DND-41 (cell line): ENCODE measurements around the gene NR1D1.

Source experiments
- ATAC-seq: fragments of 200-7000 bp; cut with Tn5 transposase; 3 replicates; pipeline ENCODE4 v1.9.1; 2021; ENCODE audit warnings: low read depth; ENCODE audit not compliant: insufficient read depth
- DNase-seq: peaks from one replicate; pipeline ENCODE4 v3.0.0-alpha.2; 2020
- H2AFZ ChIP-seq: 2 replicates; pipeline ENCODE4 v1.6.0; 2012; ENCODE audit warnings: low read depth, low read length
- H3K27ac ChIP-seq: 2 replicates; pipeline ENCODE4 v1.5.1; 2012; ENCODE audit warnings: low read length, inconsistent platforms
- H3K27me3 ChIP-seq: fragments of 200-600 bp; sonication (generic); 2 replicates; pipeline ENCODE4 v1.6.0; 2012; ENCODE audit warnings: low read length, mild to moderate bottlenecking, inconsistent platforms; ENCODE audit not compliant: insufficient read depth, poor library complexity
- H3K36me3 ChIP-seq: 2 replicates; pipeline ENCODE4 v1.5.1; 2012; ENCODE audit warnings: low read length, inconsistent platforms; ENCODE audit not compliant: insufficient read depth
- H3K4me1 ChIP-seq: 2 replicates; pipeline ENCODE4 v1.5.1; 2012; ENCODE audit warnings: mild to moderate bottlenecking, low read length; ENCODE audit not compliant: insufficient read depth
- H3K4me2 ChIP-seq: 2 replicates; pipeline ENCODE4 v1.6.0; 2012; ENCODE audit warnings: mild to moderate bottlenecking, moderate library complexity, low read length, inconsistent platforms; ENCODE audit not compliant: insufficient read depth
- H3K4me3 ChIP-seq, 2 experiments: fragments of 200-600 bp in 1 of 2; shearing (Covaris generic) in 1 of 2; 2 replicates each; pipeline ENCODE4 v1.5.1; 2012 to 2016; ENCODE audit warnings: inconsistent platforms in 2 of 2, low read length in 2 of 2, mild to moderate bottlenecking in 2 of 2, low read depth in 1 of 2, moderate library complexity in 1 of 2
- H3K79me2 ChIP-seq: 2 replicates; pipeline ENCODE4 v1.6.0; 2012; ENCODE audit warnings: low read length, inconsistent platforms; ENCODE audit not compliant: insufficient read depth
- H3K9ac ChIP-seq: 2 replicates; pipeline ENCODE4 v1.6.0; 2012; ENCODE audit warnings: low read depth, mild to moderate bottlenecking, inconsistent platforms, low read length, moderate library complexity
- H3K9me3 ChIP-seq: 2 replicates; pipeline ENCODE4 v1.5.1; 2012; ENCODE audit warnings: low read length, moderate library complexity, mild to moderate bottlenecking, inconsistent platforms; ENCODE audit not compliant: insufficient read depth, severe bottlenecking
- H4K20me1 ChIP-seq: 2 replicates; pipeline ENCODE4 v1.6.0; 2012; ENCODE audit warnings: low read length; ENCODE audit not compliant: insufficient read depth
- EZH2 ChIP-seq: IDR thresholded peaks from 3 replicates; pipeline ENCODE4 v1.6.1; 2012; ENCODE audit warnings: borderline replicate concordance, low read depth, mild to moderate bottlenecking, moderate library complexity, low read length, inconsistent platforms; ENCODE audit not compliant: severe bottlenecking
- TF ChIP-seq, protein P1 (sequence below): IDR thresholded peaks from 2 replicates; pipeline ENCODE4 v1.5.1; 2012; ENCODE audit warnings: borderline replicate concordance, low read length, moderate library complexity, mild to moderate bottlenecking; ENCODE audit not compliant: poor library complexity, severe bottlenecking; ENCODE audit errors: extremely low read depth

The NR1D1 gene

DNA sequence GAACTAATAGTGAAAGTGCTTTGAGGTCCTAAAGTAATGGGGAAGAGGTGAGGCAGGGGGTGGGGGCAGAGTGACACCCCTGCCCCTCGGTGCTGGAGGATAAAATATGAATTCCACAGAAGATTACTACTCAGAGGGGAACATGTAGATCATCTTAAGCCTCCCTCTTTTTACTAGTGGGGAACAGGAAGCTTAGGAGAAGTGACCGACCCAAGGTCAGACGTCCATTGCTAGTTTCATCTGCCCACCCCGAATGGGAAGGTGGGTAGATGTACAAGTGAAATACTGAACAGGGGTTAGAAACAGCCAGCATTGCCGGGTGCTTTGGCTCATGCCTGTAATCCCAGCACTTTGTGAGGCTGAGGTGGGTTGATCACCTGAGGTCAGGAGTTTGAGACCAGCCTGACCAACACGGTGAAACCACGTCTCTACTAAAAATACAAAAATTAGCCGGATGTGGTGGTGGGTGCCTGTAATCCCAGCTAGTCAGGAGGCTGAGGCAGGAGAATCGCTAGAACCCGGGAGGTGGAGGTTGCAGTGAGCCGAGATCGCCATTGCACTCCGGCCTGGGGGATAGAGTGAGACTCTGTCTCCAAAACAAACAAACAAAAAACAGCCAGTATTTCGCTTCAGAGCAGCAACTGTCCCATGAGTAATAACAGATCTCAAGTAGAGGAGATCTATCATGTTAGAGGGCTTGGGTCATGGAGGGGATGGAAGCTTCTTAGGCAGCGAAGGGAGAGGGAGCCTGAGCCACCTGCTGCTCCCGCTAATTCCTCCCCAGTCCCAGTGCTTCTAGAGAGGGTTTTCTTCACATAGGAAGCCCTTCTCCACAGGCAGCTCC, 1.2 kb upstream of the NR1D1 start:
- Histone ChIP-seq H3K4me3 (peak overlapping the region in 1 of 2 experiments; percentile 83; a peak in 2 of 4 replicates), H3K79me2 (peaks cover 18% of the 10 kb centered on the region), H3K4me1 (peaks cover 48% of the 10 kb centered on the region), H2AFZ (0 out of 2 replicates have a peak overlapping the region, but pooled peaks have one; percentile 79), H3K27me3 (no peaks in the 10 kb centered on the region), H4K20me1 (no peaks in the 10 kb centered on the region), H3K9ac (peak overlapping the region; percentile 69), H3K36me3 (peaks cover 11% of the 10 kb centered on the region), H3K27ac (peak overlapping the region; percentile 13), H3K9me3 (no peaks in the 10 kb centered on the region), H3K4me2 (peak overlapping the region; percentile 97)
- DNase-seq, result no peak
- ATAC-seq, result no peak
- TF ChIP-seq, protein P1, sequence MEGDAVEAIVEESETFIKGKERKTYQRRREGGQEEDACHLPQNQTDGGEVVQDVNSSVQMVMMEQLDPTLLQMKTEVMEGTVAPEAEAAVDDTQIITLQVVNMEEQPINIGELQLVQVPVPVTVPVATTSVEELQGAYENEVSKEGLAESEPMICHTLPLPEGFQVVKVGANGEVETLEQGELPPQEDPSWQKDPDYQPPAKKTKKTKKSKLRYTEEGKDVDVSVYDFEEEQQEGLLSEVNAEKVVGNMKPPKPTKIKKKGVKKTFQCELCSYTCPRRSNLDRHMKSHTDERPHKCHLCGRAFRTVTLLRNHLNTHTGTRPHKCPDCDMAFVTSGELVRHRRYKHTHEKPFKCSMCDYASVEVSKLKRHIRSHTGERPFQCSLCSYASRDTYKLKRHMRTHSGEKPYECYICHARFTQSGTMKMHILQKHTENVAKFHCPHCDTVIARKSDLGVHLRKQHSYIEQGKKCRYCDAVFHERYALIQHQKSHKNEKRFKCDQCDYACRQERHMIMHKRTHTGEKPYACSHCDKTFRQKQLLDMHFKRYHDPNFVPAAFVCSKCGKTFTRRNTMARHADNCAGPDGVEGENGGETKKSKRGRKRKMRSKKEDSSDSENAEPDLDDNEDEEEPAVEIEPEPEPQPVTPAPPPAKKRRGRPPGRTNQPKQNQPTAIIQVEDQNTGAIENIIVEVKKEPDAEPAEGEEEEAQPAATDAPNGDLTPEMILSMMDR, result no peak
- TF ChIP-seq EZH2, result no peak

DNA sequence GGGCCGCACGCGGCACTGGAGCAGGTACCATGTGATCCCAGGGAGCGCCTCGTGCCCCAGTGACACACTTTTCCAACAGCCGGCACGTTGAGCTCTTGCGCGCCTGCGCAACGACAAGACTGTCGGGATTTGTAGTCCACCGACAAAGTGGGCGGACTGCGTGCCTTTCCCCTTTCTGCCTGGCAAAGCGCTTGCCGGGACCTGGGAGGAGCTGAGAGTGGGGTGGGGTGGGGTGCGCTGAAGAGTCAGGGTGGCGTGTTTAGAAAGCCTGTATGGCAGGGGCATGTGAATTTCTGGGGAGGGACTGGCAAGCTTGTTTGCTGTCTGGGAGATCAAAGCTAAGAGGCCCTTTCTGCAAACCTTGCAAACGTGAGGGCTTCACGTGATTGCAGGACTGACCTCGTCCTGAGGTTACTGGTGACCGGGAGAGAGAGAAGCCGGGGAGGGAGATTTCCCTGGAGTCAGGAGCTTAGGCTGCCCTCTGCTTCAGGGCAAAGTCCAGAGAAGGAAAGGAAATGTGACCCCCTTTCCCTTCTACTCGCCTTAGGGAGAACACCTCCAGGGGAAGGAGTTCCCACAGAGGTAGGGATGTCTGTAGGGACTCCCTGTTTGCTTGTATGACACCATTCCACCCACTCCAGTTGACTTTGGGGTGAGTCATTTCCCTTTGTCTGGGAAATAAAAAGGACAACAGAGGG, 429 bp upstream of the NR1D1 start:
- no peaks in the 10 kb centered on the region for H4K20me1 ChIP-seq
- H3K4me3 ChIP-seq, result peak overlapping the region; percentile 41 to 83; a peak in 3 of 4 replicates
- H3K27ac ChIP-seq, result peak overlapping the region; percentile 78
- H3K4me2 ChIP-seq, result peak overlapping the region; percentile 97
- TF ChIP-seq, protein P1, result no peak
- TF ChIP-seq EZH2, result no peak
- ATAC-seq, result peak; percentile 68
- H3K27me3 ChIP-seq, result no peaks in the 10 kb centered on the region
- H3K4me1 ChIP-seq, result peaks cover 48% of the 10 kb centered on the region
- DNase-seq, result peak; percentile 96
- peak overlapping the region; percentile 69 for H3K9ac ChIP-seq
- H3K9me3 ChIP-seq, result no peaks in the 10 kb centered on the region
- H3K36me3 ChIP-seq, result peaks cover 18% of the 10 kb centered on the region
- H3K79me2 ChIP-seq, result peaks cover 18% of the 10 kb centered on the region
- H2AFZ ChIP-seq, result peak overlapping the region; percentile 79

DNA sequence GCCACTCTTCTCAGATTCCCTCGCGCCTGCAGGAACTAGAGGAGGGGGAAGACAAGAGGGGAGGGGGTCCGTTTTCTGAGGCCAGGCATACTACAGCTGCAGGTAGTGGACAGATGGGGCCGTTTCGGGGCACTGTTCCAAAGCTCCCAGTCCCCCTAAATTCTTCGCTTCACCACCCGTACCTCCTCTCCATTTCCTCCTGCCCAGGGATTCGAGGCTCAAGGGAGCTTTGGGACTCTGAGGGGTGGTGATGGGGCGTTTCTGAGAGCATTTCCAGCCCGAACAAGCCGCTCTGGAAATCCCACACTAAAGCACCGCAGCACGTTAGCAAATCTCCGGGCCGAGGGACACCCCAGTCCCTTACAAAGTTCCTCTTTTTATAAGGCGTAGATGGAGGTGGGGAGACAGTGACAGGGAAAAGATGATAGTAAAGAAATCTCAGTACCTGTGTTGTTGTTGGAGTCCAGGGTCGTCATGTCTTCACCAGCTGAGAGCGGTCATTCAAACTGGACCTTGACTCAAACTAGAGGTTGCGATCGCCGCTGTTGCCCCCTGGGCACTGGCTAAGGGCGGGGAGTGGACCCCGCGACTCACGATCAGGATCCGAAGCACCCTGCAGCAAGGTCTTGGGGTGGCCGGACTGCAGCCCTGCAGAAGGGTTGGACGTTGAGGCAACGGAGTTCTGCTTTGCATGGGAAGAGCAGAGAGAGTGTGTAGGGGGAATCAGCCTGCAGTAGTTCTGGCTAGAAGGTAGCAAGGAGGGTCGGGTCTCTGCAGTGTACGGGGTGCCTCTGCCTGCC, 570 bp downstream of the NR1D1 start:
- Histone ChIP-seq H3K4me1 (peaks cover 48% of the 10 kb centered on the region), H3K9me3 (no peaks in the 10 kb centered on the region), H3K36me3 (peaks cover 27% of the 10 kb centered on the region), H3K9ac (peak overlapping the region; percentile 69), H2AFZ (peak overlapping the region; percentile 79), H3K4me2 (peak overlapping the region; percentile 97), H3K27me3 (no peaks in the 10 kb centered on the region), H3K4me3 (peak overlapping the region; percentile 41 to 83; a peak in 3 of 4 replicates), H3K27ac (peak overlapping the region; percentile 78), H4K20me1 (no peaks in the 10 kb centered on the region), H3K79me2 (peaks cover 18% of the 10 kb centered on the region)
- TF ChIP-seq, protein P1, result no peak
- ATAC-seq (peak; percentile 2; the same call in 2 of the 3 replicates), DNase-seq (no peak)
